Measurements from ENCODE around the gene SORCS2. TPM values are rescaled to one million over a fixed set of nuclear protein-coding genes. Genes with fewer than 3 reads are reported as not detected.

SORCS2 gene
- total RNA-seq, 4 donors from 2014 or later, result 1.1 to 2.5 (median 2.0) TPM

GRCh38 chr4:7666011-7666410 is 473.7 kb downstream of the SORCS2 start:
- peaks cover 0 to 6% (median 0%) of the 10 kb centered on the region in 4 donors for H3K27me3 ChIP-seq
- no peaks in the 10 kb centered on the region for H3K36me3 ChIP-seq
- WGBS, 2 donors, result 76 to 85% methylated on average over 12 to 13 of the region's 15 CpGs
- DNase-seq, result no peak
- H3K4me3 ChIP-seq, result no peak overlapping the region
- H3K4me1 ChIP-seq, result no peaks in the 10 kb centered on the region
- TF ChIP-seq CTCF (IDR thresholded peaks at IDR 0.05) (no peak), POLR2A (IDR thresholded peaks at IDR 0.05) (no peak)
- intact Hi-C loops (cut with DNase I), result no loop called here
- H3K27ac ChIP-seq, result no peak overlapping the region
- no peaks in the 10 kb centered on the region for H3K9me3 ChIP-seq

- Histone ChIP-seq H3K9me3 (no peaks in the 10 kb centered on the region), H3K27ac (no peak overlapping the region), H3K27me3 (peaks cover 0 to 6% (median 0%) of the 10 kb centered on the region in 4 donors), H3K4me1 (no peaks in the 10 kb centered on the region), H3K4me3 (no peak overlapping the region), H3K36me3 (no peaks in the 10 kb centered on the region)
- TF ChIP-seq POLR2A (IDR thresholded peaks at IDR 0.05), result no peak
- TF ChIP-seq CTCF (IDR thresholded peaks at IDR 0.05), result no peak
- DNase-seq, result no peak
- intact Hi-C loops (cut with DNase I), result no loop called here
- WGBS, 2 donors, result 87 to 98% methylated on average over 3 to 6 of the region's 6 CpGs
Observed at GRCh38 chr4:7666744-7667143, 474.4 kb downstream of the SORCS2 start.

GRCh38 chr4:7668271-7668670 is 475.9 kb downstream of the SORCS2 start:
- Histone ChIP-seq H3K36me3 (no peaks in the 10 kb centered on the region), H3K27ac (no peak overlapping the region), H3K4me1 (no peaks in the 10 kb centered on the region), H3K4me3 (no peak overlapping the region), H3K27me3 (peaks cover 0 to 6% (median 0%) of the 10 kb centered on the region in 4 donors), H3K9me3 (no peaks in the 10 kb centered on the region)
- TF ChIP-seq POLR2A (IDR thresholded peaks at IDR 0.05), result no peak
- no peak for TF ChIP-seq CTCF (IDR thresholded peaks at IDR 0.05)
- WGBS, 2 donors, result 70 to 76% methylated on average over 4 of the region's 4 CpGs
- intact Hi-C loops (cut with DNase I), result no loop called here
- DNase-seq, result no peak

GRCh38 chr4:7668826-7669225 is 476.5 kb downstream of the SORCS2 start:
- peaks cover 0 to 6% (median 0%) of the 10 kb centered on the region in 4 donors for H3K27me3 ChIP-seq
- no peak for DNase-seq
- no peak for TF ChIP-seq POLR2A (IDR thresholded peaks at IDR 0.05)
- TF ChIP-seq CTCF (IDR thresholded peaks at IDR 0.05), result no peak
- no peaks in the 10 kb centered on the region for H3K36me3 ChIP-seq
- H3K4me1 ChIP-seq, result no peaks in the 10 kb centered on the region
- intact Hi-C loops (cut with DNase I), result no loop called here
- no peak overlapping the region for H3K27ac ChIP-seq
- 61 to 64% methylated on average over 3 to 4 of the region's 4 CpGs for WGBS, 2 donors
- no peak overlapping the region for H3K4me3 ChIP-seq
- H3K9me3 ChIP-seq, result no peaks in the 10 kb centered on the region

GRCh38 chr4:7672601-7673000 is 480.3 kb downstream of the SORCS2 start:
- H3K36me3 ChIP-seq, result no peaks in the 10 kb centered on the region
- H3K4me1 ChIP-seq, result no peaks in the 10 kb centered on the region
- TF ChIP-seq POLR2A (IDR thresholded peaks at IDR 0.05) (no peak), CTCF (IDR thresholded peaks at IDR 0.05) (no peak)
- WGBS, 2 donors, result 75 to 84% methylated on average over 4 of the region's 4 CpGs
- H3K27me3 ChIP-seq, result peaks cover 0 to 7% (median 0%) of the 10 kb centered on the region in 4 donors
- H3K9me3 ChIP-seq, result no peaks in the 10 kb centered on the region
- no peak for DNase-seq
- H3K4me3 ChIP-seq, result no peak overlapping the region
- intact Hi-C loops (cut with DNase I), result no loop called here
- no peak overlapping the region for H3K27ac ChIP-seq

Measured in esophagus squamous epithelium (tissue), 5 donors.